Measurements from ENCODE around the gene C2CD4C.

C2CD4C gene

DNA sequence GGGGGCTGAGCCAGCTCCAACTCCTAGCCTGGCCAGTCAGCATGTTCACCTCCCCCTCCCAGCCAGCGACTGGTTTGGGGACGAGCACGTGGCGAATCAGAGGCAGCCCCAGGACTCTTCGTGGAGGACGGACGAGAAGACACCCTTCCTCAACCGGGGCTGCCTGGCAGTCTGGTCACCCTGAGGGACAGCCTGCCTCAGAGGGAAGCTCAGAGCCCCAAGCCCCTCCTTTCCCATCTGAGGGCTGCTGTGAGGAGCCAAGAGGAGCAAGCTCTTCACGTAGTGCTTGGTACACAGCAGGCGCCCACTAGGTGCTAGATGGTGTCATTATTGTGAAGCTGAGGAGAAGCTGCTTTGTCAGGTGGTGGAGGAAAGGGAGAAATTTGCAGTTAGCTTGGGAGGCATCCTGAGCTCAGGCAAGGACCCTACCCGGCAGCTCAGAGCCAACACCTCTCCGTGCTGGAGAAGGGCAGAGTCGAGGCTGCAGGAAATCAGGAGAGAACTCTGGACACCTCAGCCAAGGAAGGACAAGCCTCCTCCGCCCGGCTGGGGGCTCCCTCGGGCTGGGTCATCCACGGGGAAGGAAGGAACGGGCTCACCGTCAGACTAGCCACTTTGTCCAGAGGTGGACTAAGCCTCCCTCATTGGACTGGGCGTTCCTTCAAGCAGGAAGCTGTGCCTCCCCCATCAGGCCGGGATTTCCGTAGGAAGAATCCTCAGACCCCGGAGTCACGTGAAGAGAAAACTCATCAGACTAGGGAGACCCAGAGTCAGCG is 14.9 kb upstream of the C2CD4C start:
- TF ChIP-seq, protein P1, sequence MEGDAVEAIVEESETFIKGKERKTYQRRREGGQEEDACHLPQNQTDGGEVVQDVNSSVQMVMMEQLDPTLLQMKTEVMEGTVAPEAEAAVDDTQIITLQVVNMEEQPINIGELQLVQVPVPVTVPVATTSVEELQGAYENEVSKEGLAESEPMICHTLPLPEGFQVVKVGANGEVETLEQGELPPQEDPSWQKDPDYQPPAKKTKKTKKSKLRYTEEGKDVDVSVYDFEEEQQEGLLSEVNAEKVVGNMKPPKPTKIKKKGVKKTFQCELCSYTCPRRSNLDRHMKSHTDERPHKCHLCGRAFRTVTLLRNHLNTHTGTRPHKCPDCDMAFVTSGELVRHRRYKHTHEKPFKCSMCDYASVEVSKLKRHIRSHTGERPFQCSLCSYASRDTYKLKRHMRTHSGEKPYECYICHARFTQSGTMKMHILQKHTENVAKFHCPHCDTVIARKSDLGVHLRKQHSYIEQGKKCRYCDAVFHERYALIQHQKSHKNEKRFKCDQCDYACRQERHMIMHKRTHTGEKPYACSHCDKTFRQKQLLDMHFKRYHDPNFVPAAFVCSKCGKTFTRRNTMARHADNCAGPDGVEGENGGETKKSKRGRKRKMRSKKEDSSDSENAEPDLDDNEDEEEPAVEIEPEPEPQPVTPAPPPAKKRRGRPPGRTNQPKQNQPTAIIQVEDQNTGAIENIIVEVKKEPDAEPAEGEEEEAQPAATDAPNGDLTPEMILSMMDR (IDR thresholded peaks at IDR 0.05), result no peak

DNA sequence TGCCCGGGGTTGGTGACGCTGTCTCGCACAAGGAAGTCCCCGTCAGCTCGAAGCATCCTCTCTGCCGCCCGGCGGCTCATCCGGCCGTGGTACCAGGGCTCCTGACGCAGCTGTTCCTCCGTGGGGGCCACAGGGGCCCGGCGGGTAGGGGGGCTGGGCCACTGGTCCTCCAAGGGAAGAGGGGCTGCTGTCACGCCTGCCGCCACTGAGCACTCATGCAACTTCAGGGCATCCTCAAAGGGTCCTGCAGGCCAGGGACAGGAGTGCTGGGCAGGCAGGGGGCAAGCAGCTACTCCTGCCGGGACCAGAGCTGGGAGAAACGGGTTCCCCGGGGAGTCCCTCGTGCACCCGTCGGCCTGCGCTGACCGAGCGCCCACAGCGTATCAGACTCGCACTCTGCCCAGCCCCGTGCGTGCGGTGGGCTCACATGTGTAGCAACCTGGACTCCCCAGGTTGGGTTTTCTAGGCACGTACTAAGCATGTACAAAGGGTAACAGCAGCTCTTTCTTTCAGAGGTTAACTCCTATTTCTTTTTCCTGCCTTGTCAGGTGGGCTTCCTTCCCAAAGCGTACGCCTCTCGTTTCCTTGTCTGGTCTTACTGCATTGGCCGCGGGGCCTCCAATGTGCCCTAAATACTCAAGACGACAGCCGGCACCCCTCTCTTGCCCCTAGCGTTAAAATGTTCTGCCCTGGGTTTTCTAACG is 13.4 kb upstream of the C2CD4C start:
- TF ChIP-seq, protein P1 (IDR thresholded peaks at IDR 0.05), result no peak

- TF ChIP-seq, protein P1 (IDR thresholded peaks at IDR 0.05), result no peak
Measured at GRCh38 chr19:419721-420515, 11.0 kb upstream of the C2CD4C start.

- TF ChIP-seq, protein P1 (IDR thresholded peaks at IDR 0.05), result no peak
Measured at GRCh38 chr19:418761-419671, 10.1 kb upstream of the C2CD4C start.

GRCh38 chr19:416416-416815 is 7.5 kb upstream of the C2CD4C start:
- TF ChIP-seq, protein P1 (IDR thresholded peaks at IDR 0.05), result no peak

DNA sequence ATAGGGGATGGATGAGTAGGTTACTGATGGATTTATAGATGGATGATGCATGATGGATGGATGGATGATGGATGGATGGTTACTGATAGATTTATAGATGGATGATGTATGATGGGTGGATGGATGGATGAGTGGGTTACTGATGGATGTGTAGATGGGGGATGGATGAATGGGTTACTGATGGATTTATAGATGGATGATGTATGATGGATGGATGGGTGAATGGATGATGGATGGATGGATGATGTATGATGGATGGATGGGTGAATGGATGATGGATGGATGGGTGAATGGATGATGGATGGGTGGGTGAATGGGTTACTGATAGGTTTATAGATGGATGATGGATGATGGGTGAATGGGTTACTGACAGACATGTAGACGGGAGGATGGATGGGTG is 6.3 kb upstream of the C2CD4C start:
- TF ChIP-seq, protein P1 (IDR thresholded peaks at IDR 0.05), result no peak
